ENCODE measurements around the gene SVIL. TPM values are rescaled to one million over a fixed set of nuclear protein-coding genes. Genes with fewer than 3 reads are reported as not detected.
"Not testable (repeated sequence)": the region's sequence is repeated elsewhere in the genome, so short reads cannot be mapped to it uniquely, and the experiment has no call there.

The SVIL gene
- total RNA-seq, 1 donor from 2014 or later: 258 TPM

GRCh38 chr10:29617880-29618340 lies 16.9 kb downstream of the SVIL start:
- Mint-ChIP-seq H3K27me3 (ENCODE audit: unreplicated experiment) (no peaks in the 10 kb centered on the region), H3K4me1 (ENCODE audit: unreplicated experiment) (peaks cover 51% of the 10 kb centered on the region), H3K27ac (ENCODE audit: unreplicated experiment) (no peak overlapping the region), H3K4me3 (ENCODE audit: unreplicated experiment) (no peak overlapping the region), H3K9me3 (ENCODE audit: unreplicated experiment) (no peaks in the 10 kb centered on the region), H3K36me3 (ENCODE audit: unreplicated experiment) (peaks cover 11% of the 10 kb centered on the region)
- no peak for TF ChIP-seq CTCF (IDR thresholded peaks at IDR 0.05)
- DNase-seq (ENCODE audit: extremely low spot score, unreplicated experiment): no peak

- Mint-ChIP-seq H3K9me3 (ENCODE audit: unreplicated experiment) (no peaks in the 10 kb centered on the region), H3K4me1 (ENCODE audit: unreplicated experiment) (peaks cover 52% of the 10 kb centered on the region), H3K27ac (ENCODE audit: unreplicated experiment) (no peak overlapping the region), H3K27me3 (ENCODE audit: unreplicated experiment) (no peaks in the 10 kb centered on the region), H3K36me3 (ENCODE audit: unreplicated experiment) (peaks cover 7% of the 10 kb centered on the region), H3K4me3 (ENCODE audit: unreplicated experiment) (no peak overlapping the region)
- no peak for TF ChIP-seq CTCF (IDR thresholded peaks at IDR 0.05)
- no peak for DNase-seq (ENCODE audit: extremely low spot score, unreplicated experiment)
Measured at GRCh38 chr10:29616542-29616941, 18.2 kb downstream of the SVIL start.

- no peaks in the 10 kb centered on the region for H3K9me3 Mint-ChIP-seq (ENCODE audit: unreplicated experiment)
- no peak overlapping the region for H3K4me3 Mint-ChIP-seq (ENCODE audit: unreplicated experiment)
- no peak overlapping the region for H3K27ac Mint-ChIP-seq (ENCODE audit: unreplicated experiment)
- H3K4me1 Mint-ChIP-seq (ENCODE audit: unreplicated experiment): peaks cover 50% of the 10 kb centered on the region
- no peaks in the 10 kb centered on the region for H3K27me3 Mint-ChIP-seq (ENCODE audit: unreplicated experiment)
- peaks cover 15% of the 10 kb centered on the region for H3K36me3 Mint-ChIP-seq (ENCODE audit: unreplicated experiment)
- no peak for TF ChIP-seq CTCF (IDR thresholded peaks at IDR 0.05)
- no peak for DNase-seq (ENCODE audit: extremely low spot score, unreplicated experiment)
Measured at GRCh38 chr10:29615195-29615594, 19.6 kb downstream of the SVIL start.

GRCh38 chr10:29614289-29614688 lies 20.5 kb downstream of the SVIL start:
- not testable (repeated sequence) for H3K27me3 Mint-ChIP-seq (ENCODE audit: unreplicated experiment); H3K27ac Mint-ChIP-seq (ENCODE audit: unreplicated experiment); H3K4me3 Mint-ChIP-seq (ENCODE audit: unreplicated experiment); DNase-seq (ENCODE audit: extremely low spot score, unreplicated experiment); H3K9me3 Mint-ChIP-seq (ENCODE audit: unreplicated experiment)
- H3K36me3 Mint-ChIP-seq (ENCODE audit: unreplicated experiment): peaks cover 17% of the 10 kb centered on the region
- peaks cover 44% of the 10 kb centered on the region for H3K4me1 Mint-ChIP-seq (ENCODE audit: unreplicated experiment)

- no peak overlapping the region for H3K4me3 Mint-ChIP-seq (ENCODE audit: unreplicated experiment)
- no peak for TF ChIP-seq CTCF (IDR thresholded peaks at IDR 0.05)
- DNase-seq (ENCODE audit: extremely low spot score, unreplicated experiment): peak; percentile 13
Measured at GRCh38 chr10:29613791-29614190, 21.0 kb downstream of the SVIL start.

GRCh38 chr10:29613196-29613595 lies 21.6 kb downstream of the SVIL start:
- Mint-ChIP-seq H3K4me3 (ENCODE audit: unreplicated experiment) (no peak overlapping the region), H3K27ac (ENCODE audit: unreplicated experiment) (no peak overlapping the region), H3K9me3 (ENCODE audit: unreplicated experiment) (no peaks in the 10 kb centered on the region), H3K36me3 (ENCODE audit: unreplicated experiment) (peaks cover 20% of the 10 kb centered on the region), H3K27me3 (ENCODE audit: unreplicated experiment) (no peaks in the 10 kb centered on the region), H3K4me1 (ENCODE audit: unreplicated experiment) (peaks cover 33% of the 10 kb centered on the region)
- TF ChIP-seq CTCF (IDR thresholded peaks at IDR 0.05): no peak
- peak; percentile 21 for DNase-seq (ENCODE audit: extremely low spot score, unreplicated experiment)

More at GRCh38 chr10:29613791-29614190, 21.0 kb downstream of the SVIL start:
- Mint-ChIP-seq H3K27me3 (ENCODE audit: unreplicated experiment) (no peaks in the 10 kb centered on the region), H3K9me3 (ENCODE audit: unreplicated experiment) (no peaks in the 10 kb centered on the region), H3K27ac (ENCODE audit: unreplicated experiment) (no peak overlapping the region), H3K36me3 (ENCODE audit: unreplicated experiment) (peaks cover 20% of the 10 kb centered on the region), H3K4me1 (ENCODE audit: unreplicated experiment) (peaks cover 39% of the 10 kb centered on the region)
